T-helper 1 cell treated with Interleukin-12 subunit alpha and Interleukin-12 subunit beta and Interleukin-4 antibody, amounts not matched to agents 30 μg/mL and 1 μg/mL, for 36 hours (primary cell): Measurements from ENCODE around the gene UBE2H.

Experiments used
- H3K27ac Mint-ChIP-seq: one replicate; pipeline ENCODE4 v1.8.0; 2021; ENCODE audit warnings: mild to moderate bottlenecking, mixed read lengths
- H3K27me3 Mint-ChIP-seq: one replicate; pipeline ENCODE4 v1.8.0; 2021; ENCODE audit warnings: low read depth, mixed read lengths
- H3K36me3 Mint-ChIP-seq: one replicate; pipeline ENCODE4 v1.8.0; 2021; ENCODE audit warnings: low read depth, mixed read lengths
- H3K4me1 Mint-ChIP-seq: one replicate; pipeline ENCODE4 v1.8.0; 2021; ENCODE audit warnings: low read depth, mixed read lengths
- H3K4me3 Mint-ChIP-seq: one replicate; pipeline ENCODE4 v1.8.0; 2021; ENCODE audit warnings: mild to moderate bottlenecking, moderate library complexity, mixed read lengths
- H3K9me3 Mint-ChIP-seq: one replicate; pipeline ENCODE4 v1.8.0; 2021; ENCODE audit warnings: mixed read lengths

Gene UBE2H

GRCh38 chr7:129958643-129959470 lies 6.1 kb upstream of the UBE2H start:
- Mint-ChIP-seq H3K27me3 (peaks cover 3% of the 10 kb centered on the region), H3K4me3 (no peak overlapping the region), H3K27ac (no peak overlapping the region), H3K36me3 (no peaks in the 10 kb centered on the region), H3K9me3 (no peaks in the 10 kb centered on the region), H3K4me1 (peaks cover 2% of the 10 kb centered on the region)

GRCh38 chr7:129955993-129956543 lies 3.3 kb upstream of the UBE2H start:
- peaks cover 1% of the 10 kb centered on the region for H3K36me3 Mint-ChIP-seq
- H3K27me3 Mint-ChIP-seq = peaks cover 3% of the 10 kb centered on the region

GRCh38 chr7:129952086-129952652 lies 591 bp downstream of the UBE2H start:
- Mint-ChIP-seq H3K27me3 (no peaks in the 10 kb centered on the region), H3K36me3 (peaks cover 1% of the 10 kb centered on the region), H3K9me3 (no peaks in the 10 kb centered on the region), H3K27ac (peak overlapping the region; percentile 96), H3K4me1 (peaks cover 4% of the 10 kb centered on the region), H3K4me3 (no peak overlapping the region)

More at GRCh38 chr7:129955993-129956543, 3.3 kb upstream of the UBE2H start:
- Mint-ChIP-seq H3K4me3 (no peak overlapping the region), H3K27ac (no peak overlapping the region), H3K9me3 (no peaks in the 10 kb centered on the region), H3K4me1 (peaks cover 6% of the 10 kb centered on the region)

GRCh38 chr7:129951226-129952085 lies 1.3 kb downstream of the UBE2H start:
- Mint-ChIP-seq H3K27me3 (no peaks in the 10 kb centered on the region), H3K27ac (peak overlapping the region; percentile 96), H3K36me3 (peaks cover 1% of the 10 kb centered on the region), H3K9me3 (no peaks in the 10 kb centered on the region), H3K4me3 (no peak overlapping the region), H3K4me1 (peaks cover 4% of the 10 kb centered on the region)

- H3K4me1 Mint-ChIP-seq = peaks cover 4% of the 10 kb centered on the region
- H3K4me3 Mint-ChIP-seq = no peak overlapping the region
- no peaks in the 10 kb centered on the region for H3K27me3 Mint-ChIP-seq
- no peaks in the 10 kb centered on the region for H3K9me3 Mint-ChIP-seq
- H3K27ac Mint-ChIP-seq = no peak overlapping the region
- peaks cover 1% of the 10 kb centered on the region for H3K36me3 Mint-ChIP-seq
Observed at GRCh38 chr7:129950933-129951225, 1.9 kb downstream of the UBE2H start.

GRCh38 chr7:129950191-129950932 lies 2.4 kb downstream of the UBE2H start:
- Mint-ChIP-seq H3K27ac (no peak overlapping the region), H3K4me3 (no peak overlapping the region), H3K4me1 (peaks cover 4% of the 10 kb centered on the region), H3K9me3 (no peaks in the 10 kb centered on the region), H3K36me3 (peaks cover 1% of the 10 kb centered on the region), H3K27me3 (no peaks in the 10 kb centered on the region)

- H3K27me3 Mint-ChIP-seq = no peaks in the 10 kb centered on the region
- H3K36me3 Mint-ChIP-seq = peaks cover 3% of the 10 kb centered on the region
- H3K4me3 Mint-ChIP-seq = no peak overlapping the region
- H3K9me3 Mint-ChIP-seq = no peaks in the 10 kb centered on the region
- no peak overlapping the region for H3K27ac Mint-ChIP-seq
- H3K4me1 Mint-ChIP-seq = peaks cover 4% of the 10 kb centered on the region
Observed at GRCh38 chr7:129949292-129950133, 3.2 kb downstream of the UBE2H start.

GRCh38 chr7:129948877-129949291 lies 3.9 kb downstream of the UBE2H start:
- Mint-ChIP-seq H3K27me3 (no peaks in the 10 kb centered on the region), H3K9me3 (no peaks in the 10 kb centered on the region), H3K4me1 (peaks cover 4% of the 10 kb centered on the region), H3K4me3 (no peak overlapping the region), H3K36me3 (peaks cover 4% of the 10 kb centered on the region), H3K27ac (no peak overlapping the region)

GRCh38 chr7:129948338-129948737 lies 4.4 kb downstream of the UBE2H start:
- no peak overlapping the region for H3K4me3 Mint-ChIP-seq
- H3K9me3 Mint-ChIP-seq = no peaks in the 10 kb centered on the region
- H3K27me3 Mint-ChIP-seq = no peaks in the 10 kb centered on the region
- peaks cover 4% of the 10 kb centered on the region for H3K36me3 Mint-ChIP-seq
- peaks cover 4% of the 10 kb centered on the region for H3K4me1 Mint-ChIP-seq
- H3K27ac Mint-ChIP-seq = no peak overlapping the region

- Mint-ChIP-seq H3K27me3 (no peaks in the 10 kb centered on the region), H3K4me3 (no peak overlapping the region)
Observed at GRCh38 chr7:129947701-129948100, 5.1 kb downstream of the UBE2H start.

GRCh38 chr7:129947049-129947448 lies 5.7 kb downstream of the UBE2H start:
- H3K27ac Mint-ChIP-seq = no peak overlapping the region
- H3K4me3 Mint-ChIP-seq = no peak overlapping the region
- H3K9me3 Mint-ChIP-seq = no peaks in the 10 kb centered on the region
- H3K27me3 Mint-ChIP-seq = no peaks in the 10 kb centered on the region
- H3K36me3 Mint-ChIP-seq = peaks cover 5% of the 10 kb centered on the region
- H3K4me1 Mint-ChIP-seq = no peaks in the 10 kb centered on the region

More at GRCh38 chr7:129947701-129948100, 5.1 kb downstream of the UBE2H start:
- peaks cover 3% of the 10 kb centered on the region for H3K36me3 Mint-ChIP-seq
- no peak overlapping the region for H3K27ac Mint-ChIP-seq
- H3K9me3 Mint-ChIP-seq = no peaks in the 10 kb centered on the region
- H3K4me1 Mint-ChIP-seq = no peaks in the 10 kb centered on the region

- no peaks in the 10 kb centered on the region for H3K27me3 Mint-ChIP-seq
- H3K9me3 Mint-ChIP-seq = no peaks in the 10 kb centered on the region
- H3K4me1 Mint-ChIP-seq = no peaks in the 10 kb centered on the region
- no peak overlapping the region for H3K27ac Mint-ChIP-seq
- H3K4me3 Mint-ChIP-seq = no peak overlapping the region
- H3K36me3 Mint-ChIP-seq = peaks cover 5% of the 10 kb centered on the region
Observed at GRCh38 chr7:129946282-129946681, 6.5 kb downstream of the UBE2H start.

GRCh38 chr7:129943352-129943751 lies 9.4 kb downstream of the UBE2H start:
- Mint-ChIP-seq H3K9me3 (no peaks in the 10 kb centered on the region), H3K27me3 (no peaks in the 10 kb centered on the region), H3K4me3 (no peak overlapping the region), H3K36me3 (peaks cover 5% of the 10 kb centered on the region), H3K4me1 (no peaks in the 10 kb centered on the region), H3K27ac (no peak overlapping the region)
